ENCODE measurements around the gene CTNNAL1. TPM values are rescaled to one million over a fixed set of nuclear protein-coding genes. Genes with fewer than 3 reads are reported as not detected.
"Not testable (repeated sequence)": the region's sequence is repeated elsewhere in the genome, so short reads cannot be mapped to it uniquely, and the experiment has no call there.

Gene CTNNAL1
- polyA plus RNA-seq, 1 donor: 61.7 TPM

DNA sequence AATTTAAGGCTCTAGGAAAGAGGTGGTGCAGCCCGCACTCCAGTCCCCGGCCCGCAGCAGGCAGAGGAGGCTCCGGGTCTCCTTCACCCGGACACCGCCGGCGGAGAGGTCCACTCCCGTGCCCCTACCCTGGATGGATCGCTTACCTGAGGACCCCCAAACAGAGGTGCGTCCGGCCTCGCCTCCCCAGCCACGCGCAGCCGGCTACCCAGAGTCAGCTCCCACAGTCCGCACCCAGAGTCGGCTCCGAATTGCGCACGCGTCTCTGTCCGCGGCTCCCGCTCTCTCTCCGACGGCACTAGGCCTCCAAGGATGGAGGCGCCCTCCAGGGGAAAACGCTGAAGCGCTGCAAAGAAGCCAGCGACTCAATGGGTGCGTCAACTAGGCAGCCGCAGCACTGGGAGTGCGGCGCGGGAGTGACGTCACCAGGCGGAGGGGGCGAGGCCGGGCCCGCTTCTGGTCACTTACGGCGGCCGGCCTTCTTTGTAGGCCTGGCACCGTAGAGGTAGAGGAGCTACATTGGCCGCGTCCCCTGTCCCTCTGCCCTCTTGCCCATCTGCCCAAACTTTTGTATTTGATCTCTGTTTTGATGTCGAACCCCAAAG, 79.5 kb downstream of the CTNNAL1 start, which contains the start of gene ELP1:
Gene ELP1 (minus strand): TSS at position 407 of the 605 bp plus-strand sequence. CDS start 2,978 bp downstream, outside the sequence.
- DNase-seq: peak; percentile 92

DNA sequence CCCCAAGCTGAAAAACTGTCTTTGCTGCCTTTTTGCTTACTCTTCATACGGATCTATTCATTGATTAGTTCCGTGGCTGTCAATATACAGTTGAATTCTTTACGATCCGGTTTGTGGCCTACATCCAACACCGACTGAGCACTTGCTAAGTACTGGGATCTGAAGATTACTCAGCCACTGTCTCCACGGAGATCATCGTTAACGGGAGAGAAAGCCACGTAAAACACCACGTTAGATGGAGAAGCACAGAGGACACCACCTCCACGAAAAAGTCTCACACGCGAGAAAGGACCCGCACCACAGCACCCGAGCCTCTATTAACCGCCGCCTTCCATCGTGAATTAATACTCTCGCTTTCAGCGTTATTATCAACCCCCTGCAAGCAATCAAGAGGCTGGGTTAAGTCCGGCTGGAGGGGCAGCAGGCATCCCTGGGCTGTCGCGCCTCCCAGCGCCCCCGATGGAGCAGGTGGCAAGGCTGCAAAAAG, 80.0 kb downstream of the CTNNAL1 start:
- no peak for DNase-seq

DNA sequence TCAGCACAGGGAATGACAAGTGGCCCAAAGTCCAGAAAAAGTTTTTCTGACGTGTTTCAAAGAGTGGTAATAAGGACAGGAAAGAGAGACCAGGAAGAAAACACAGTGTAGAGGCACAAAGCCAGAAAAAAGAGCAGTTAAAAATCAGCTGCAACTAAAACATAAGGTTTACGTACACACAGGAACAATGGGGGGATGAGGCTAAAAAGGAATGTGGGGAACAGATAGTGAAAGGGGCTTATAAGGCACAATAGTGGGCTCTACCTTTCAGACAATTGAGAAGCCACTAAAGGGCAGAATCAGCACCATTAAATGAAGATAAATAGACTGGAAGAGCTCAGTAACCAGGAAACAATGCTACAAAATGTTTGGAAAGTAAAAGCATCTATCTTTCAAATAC, 84.9 kb downstream of the CTNNAL1 start:
- DNase-seq: no peak

GRCh38 chr9:108924466-108924865, 88.8 kb downstream of the CTNNAL1 start:
- DNase-seq: peak; percentile 3

DNA sequence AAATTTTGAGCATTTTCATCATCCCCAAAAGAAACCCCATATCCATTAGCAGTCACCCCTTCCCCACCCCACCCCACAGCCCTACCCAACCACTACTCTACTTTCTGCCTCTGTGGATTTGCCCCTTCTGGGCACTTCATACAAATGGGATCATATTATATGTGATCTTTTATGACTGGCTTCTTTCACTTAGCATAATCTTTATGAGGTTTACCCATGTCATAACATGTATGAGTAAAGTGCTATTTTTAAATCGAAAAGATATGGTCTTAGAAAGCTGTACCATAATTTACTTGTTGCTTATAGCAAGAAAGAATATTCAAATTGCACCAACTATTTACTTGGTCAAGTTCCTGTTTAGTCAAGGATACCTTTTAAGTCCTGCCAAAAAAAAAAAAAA, 92.1 kb downstream of the CTNNAL1 start:
- DNase-seq: no peak

- not testable (repeated sequence) for DNase-seq
Observed at GRCh38 chr9:108920401-108920800, 92.9 kb downstream of the CTNNAL1 start.

GRCh38 chr9:108919517-108919916, 93.8 kb downstream of the CTNNAL1 start:
- DNase-seq: no peak

DNA sequence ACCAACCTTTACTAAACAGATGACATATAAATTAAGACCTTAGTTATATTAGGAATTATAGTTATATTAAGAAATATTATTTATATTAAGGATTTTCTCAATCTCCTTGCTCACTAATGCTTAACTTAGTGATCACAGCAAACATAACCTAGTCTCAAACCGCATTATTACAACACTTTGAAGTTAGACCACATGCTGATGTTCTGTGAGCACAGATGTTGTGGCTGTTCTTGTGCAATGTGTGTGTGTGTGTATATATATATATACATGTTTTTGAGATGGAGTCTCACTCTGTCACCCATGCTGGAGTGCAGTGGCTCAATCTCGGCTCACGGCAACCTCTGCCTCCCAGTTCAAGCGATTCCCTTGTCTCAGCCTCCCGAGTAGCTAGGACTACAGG, 99.9 kb downstream of the CTNNAL1 start:
- no peak for DNase-seq

DNA sequence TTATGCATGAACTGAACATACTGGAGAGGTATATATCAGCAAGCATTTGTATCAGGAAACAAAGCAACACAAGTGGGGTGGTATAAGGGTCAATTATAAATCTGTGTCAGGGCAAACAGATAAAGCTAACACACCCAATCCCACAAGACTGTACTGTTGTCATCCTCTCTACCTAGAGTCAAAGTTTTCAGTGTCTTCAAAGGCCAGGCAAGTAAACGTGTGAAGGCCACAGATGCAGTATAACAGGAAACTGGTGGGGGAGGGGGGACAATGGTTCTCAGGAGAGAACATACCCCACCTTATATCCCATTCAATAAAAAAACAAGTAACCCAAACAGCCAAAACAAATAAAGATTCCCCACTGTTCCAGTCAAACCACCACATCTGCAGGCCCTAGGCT, 101.5 kb downstream of the CTNNAL1 start:
- no peak for DNase-seq

- DNase-seq: no peak
Observed at GRCh38 chr9:108910914-108911313, 102.4 kb downstream of the CTNNAL1 start.

GRCh38 chr9:108910402-108910801, 102.9 kb downstream of the CTNNAL1 start:
- no peak for DNase-seq

GRCh38 chr9:108905494-108905893, 107.8 kb downstream of the CTNNAL1 start:
- no peak for DNase-seq

GRCh38 chr9:108904161-108904560, 109.1 kb downstream of the CTNNAL1 start:
- no peak for DNase-seq

DNA sequence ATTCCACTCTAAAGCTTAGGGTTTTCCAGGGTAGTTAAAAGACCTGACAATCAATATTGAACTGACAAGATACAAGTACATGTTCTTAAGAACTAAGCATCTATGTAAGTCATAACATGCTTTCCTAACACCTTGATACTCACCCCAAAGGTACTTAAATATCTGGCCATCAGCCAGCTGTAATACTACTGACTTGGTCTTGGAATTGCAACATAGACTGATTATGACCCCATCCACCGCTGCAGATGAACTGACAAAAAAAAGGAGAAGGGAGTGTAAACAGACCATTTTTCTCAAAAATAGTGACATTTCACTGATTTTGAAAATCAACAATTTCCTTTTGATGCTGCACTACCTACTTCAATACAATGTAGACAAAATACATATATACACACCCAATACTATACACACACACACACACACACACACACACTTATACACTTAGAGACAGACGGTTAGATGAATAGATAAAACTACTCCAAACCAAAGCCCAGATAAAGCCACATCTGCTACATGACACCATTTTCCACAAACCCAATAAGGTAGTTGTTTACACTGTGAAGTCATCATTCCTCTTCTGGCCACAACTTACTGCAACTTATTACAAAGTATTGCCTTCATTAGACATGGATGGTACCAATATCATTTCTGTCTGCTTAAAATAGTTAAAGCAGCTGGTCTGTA, 109.7 kb downstream of the CTNNAL1 start:
- no peak for DNase-seq

DNA sequence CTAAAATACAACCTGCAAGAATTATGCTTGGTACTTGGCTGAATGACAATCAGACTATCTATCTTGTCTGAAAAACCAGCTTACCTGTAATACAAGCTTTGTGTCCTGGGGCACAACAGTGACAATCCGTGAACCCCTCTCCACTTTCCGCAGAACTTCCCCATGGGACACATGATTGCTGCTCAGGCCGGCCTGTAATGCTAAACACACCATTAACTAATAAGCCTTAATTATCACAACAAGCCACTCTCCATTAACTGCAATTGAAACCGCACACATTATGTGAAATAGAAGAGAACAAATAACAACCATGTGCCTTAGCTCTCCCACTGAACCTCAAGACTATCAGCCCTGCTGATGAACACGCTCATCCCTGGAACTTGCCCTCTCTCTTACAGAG, 113.1 kb downstream of the CTNNAL1 start:
- DNase-seq: no peak

DNA sequence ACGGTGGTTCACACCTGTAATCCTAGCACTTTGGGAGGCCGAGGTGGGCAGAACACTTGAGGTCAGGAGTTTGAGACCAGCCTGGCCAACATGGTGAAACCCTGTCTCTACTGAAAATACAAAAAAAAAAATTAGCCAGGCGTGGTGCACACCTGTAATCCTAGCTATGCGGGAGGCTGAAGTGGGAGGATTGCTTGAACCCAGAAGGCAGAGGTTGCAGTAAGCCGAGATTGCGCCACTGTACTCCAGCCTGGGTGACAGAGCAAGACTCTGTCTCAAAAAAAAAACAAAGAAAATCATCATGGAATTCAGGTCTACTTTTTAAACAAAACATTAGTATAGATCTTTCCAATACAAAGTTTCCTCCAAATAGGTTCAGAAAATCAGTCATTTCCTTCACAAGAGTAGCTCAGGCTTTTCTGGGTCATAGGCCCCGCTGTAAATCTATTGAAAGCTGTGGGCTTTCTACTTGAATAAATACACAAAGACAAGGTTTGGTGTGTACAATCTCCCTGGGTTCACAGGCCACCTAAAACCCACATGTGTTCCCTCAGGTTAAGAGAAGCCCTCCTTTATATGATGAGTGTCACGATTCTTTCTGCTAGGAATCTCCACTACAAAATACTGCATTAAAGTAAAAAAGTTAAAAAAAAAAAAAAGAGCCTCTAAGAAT, 114.1 kb downstream of the CTNNAL1 start:
- not testable (repeated sequence) for DNase-seq

DNA sequence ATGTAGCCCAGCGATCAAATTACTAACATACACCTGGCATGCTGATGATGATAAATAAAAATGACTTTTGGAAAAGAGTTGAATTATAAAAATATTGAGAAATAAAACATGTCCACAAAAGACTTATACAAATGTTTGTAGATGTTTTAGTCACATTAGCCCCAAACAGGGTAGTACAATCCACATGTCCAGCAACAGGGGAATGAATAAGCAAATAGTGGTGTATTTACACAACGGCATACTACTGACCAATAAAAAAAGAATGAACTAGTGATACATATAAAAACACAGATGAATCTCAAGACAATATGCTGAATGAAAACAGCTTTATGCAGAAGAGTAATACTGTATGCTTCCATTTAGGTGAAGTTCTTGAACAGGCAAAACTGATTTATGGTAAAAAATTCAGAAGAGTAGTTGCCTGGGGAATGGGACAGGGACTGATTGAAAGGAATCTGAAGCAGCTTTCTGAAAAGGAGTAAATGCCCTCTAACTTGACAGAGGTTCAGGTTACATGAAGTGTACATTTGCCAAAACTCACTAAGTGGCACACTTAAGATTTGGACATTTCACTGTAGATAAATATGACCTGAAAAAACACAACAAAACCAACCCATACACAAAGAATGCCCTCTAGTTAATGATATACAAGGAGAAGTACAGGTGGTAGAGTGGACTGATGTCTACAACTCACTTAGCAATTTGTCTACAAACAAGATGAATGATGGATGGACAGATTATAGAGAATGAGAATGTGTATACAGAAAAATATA, 115.8 kb downstream of the CTNNAL1 start:
- no peak for DNase-seq

DNA sequence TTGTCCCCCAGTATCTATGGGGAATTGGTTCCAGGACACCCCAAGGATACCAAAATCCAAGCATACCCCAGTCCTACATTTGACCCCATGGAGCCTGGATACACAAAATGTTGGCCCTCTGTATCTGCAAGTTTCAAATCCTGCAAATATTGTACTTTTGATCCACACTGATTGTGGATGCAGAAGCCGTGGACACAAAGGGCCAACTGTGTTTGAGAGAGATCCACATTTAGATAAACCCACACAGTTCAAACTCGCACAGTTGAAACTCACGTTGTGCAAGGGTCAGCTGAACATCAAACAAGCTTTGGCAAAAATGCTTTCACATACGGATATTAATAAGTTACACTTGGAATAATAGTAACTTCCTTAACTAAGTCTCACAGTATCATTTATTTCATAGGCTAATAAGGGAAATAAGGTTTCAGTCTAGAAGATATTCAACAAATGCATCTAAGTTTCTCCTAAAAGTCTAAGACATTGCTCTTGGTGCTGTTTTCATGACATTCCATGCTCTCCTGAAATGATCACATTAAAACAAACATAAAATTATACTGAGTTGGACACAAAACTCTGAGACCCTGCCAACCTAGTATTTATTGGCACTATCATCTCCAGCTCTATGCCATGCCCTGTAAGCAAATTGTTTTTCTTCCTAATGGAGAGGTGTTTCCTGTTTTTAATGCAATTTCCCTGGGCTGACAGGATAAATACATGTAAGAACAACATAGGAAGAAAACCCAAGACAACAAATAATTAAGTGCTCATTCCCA, 118.9 kb downstream of the CTNNAL1 start:
- no peak for DNase-seq

Measured in left kidney (tissue), 2 donors.